GM18951 (cell line): ENCODE measurements around the gene FLYWCH2.

Experiments used
- POLR2A ChIP-seq: IDR thresholded peaks from 4 replicates; pipeline ENCODE4 v1.6.1; 2011; ENCODE audit warnings: mild to moderate bottlenecking; ENCODE audit not compliant: insufficient read length, insufficient read depth; ENCODE audit errors: extremely low read depth
- in situ Hi-C: fragments of 300-500 bp; cut with MboI; formaldehyde crosslinking; loops from one replicate; pipeline ENCODE4 v1.12.0; 2022; ENCODE audit warnings: low sequenced_read_pairs, mixed read lengths, inconsistent platforms; ENCODE audit not compliant: unreplicated experiment

FLYWCH2 gene

GRCh38 chr16:2882650-2883457 lies at the start of gene FLYWCH2:
Gene FLYWCH2, plus strand, starts transcription at chr16:2883215. Its CDS starts 13,235 bp downstream, at chr16:2896450.
- peak; percentile 93 for TF ChIP-seq POLR2A
- in situ Hi-C loops: no loop called here

GRCh38 chr16:2833776-2834175 lies 49.2 kb upstream of the FLYWCH2 start:
- in situ Hi-C loops: no loop called here
- TF ChIP-seq POLR2A: no peak

- TF ChIP-seq POLR2A: no peak
- in situ Hi-C loops: no loop called here
These were observed 48.0 kb upstream of the FLYWCH2 start for GRCh38 chr16:2834968-2835367.

- in situ Hi-C loops: no loop called here
These were observed 47.1 kb upstream of the FLYWCH2 start for GRCh38 chr16:2835638-2836493.

GRCh38 chr16:2836646-2837508 lies 46.1 kb upstream of the FLYWCH2 start:
- TF ChIP-seq POLR2A: no peak
- in situ Hi-C loops: no loop called here

More at GRCh38 chr16:2835638-2836493, 47.1 kb upstream of the FLYWCH2 start:
- no peak for TF ChIP-seq POLR2A

- in situ Hi-C loops: no loop called here
- TF ChIP-seq POLR2A: no peak
These were observed 44.1 kb upstream of the FLYWCH2 start for GRCh38 chr16:2838928-2839327.

- no peak for TF ChIP-seq POLR2A
- in situ Hi-C loops: no loop called here
These were observed 43.2 kb upstream of the FLYWCH2 start for GRCh38 chr16:2839650-2840450.

GRCh38 chr16:2840914-2841313 lies 42.1 kb upstream of the FLYWCH2 start:
- TF ChIP-seq POLR2A: no peak
- in situ Hi-C loops: no loop called here

- no peak for TF ChIP-seq POLR2A
- in situ Hi-C loops: no loop called here
These were observed 41.2 kb upstream of the FLYWCH2 start for GRCh38 chr16:2841606-2842339.

- TF ChIP-seq POLR2A: no peak
- in situ Hi-C loops: no loop called here
These were observed 40.5 kb upstream of the FLYWCH2 start for GRCh38 chr16:2842340-2843000.

- no peak for TF ChIP-seq POLR2A
- in situ Hi-C loops: no loop called here
These were observed 39.5 kb upstream of the FLYWCH2 start for GRCh38 chr16:2843526-2843925.

GRCh38 chr16:2845116-2845515 lies 37.9 kb upstream of the FLYWCH2 start:
- no peak for TF ChIP-seq POLR2A
- in situ Hi-C loops: no loop called here
